ENCODE measurements around the gene SAP25.
"Not testable (repeated sequence)": the region's sequence is repeated elsewhere in the genome, so short reads cannot be mapped to it uniquely, and the experiment has no call there.

Gene SAP25

GRCh38 chr7:100528108-100528866 lies 45.4 kb downstream of the SAP25 start:
- FAIRE-seq = not testable (repeated sequence)

GRCh38 chr7:100523192-100523591 lies 50.5 kb downstream of the SAP25 start:
- FAIRE-seq = not testable (repeated sequence)
